HG03439 (cell line): ENCODE results near the gene SPPL2C.

Experiments
- ATAC-seq: cut with Tn5 transposase; IDR thresholded peaks from one replicate; pipeline ENCODE4 v1.9.1; 2021; ENCODE audit warnings: mild to moderate bottlenecking, moderate library complexity; ENCODE audit not compliant: unreplicated experiment

The SPPL2C gene

GRCh38 chr17:45874151-45874550, 29.5 kb downstream of the SPPL2C start:
- ATAC-seq: no peak

GRCh38 chr17:45876539-45876938, 31.9 kb downstream of the SPPL2C start:
- no peak for ATAC-seq

- ATAC-seq: no peak
Observed at GRCh38 chr17:45877467-45877866, 32.8 kb downstream of the SPPL2C start.

- no peak for ATAC-seq
Observed at GRCh38 chr17:45883063-45883462, 38.4 kb downstream of the SPPL2C start.

GRCh38 chr17:45886852-45887251, 42.2 kb downstream of the SPPL2C start:
- no peak for ATAC-seq

GRCh38 chr17:45888392-45888791, 43.7 kb downstream of the SPPL2C start:
- no peak for ATAC-seq

- no peak for ATAC-seq
Observed at GRCh38 chr17:45889579-45889978, 44.9 kb downstream of the SPPL2C start.

GRCh38 chr17:45893725-45894021, 49.0 kb downstream of the SPPL2C start:
- ATAC-seq: no peak

- ATAC-seq: peak; percentile 89
Observed at GRCh38 chr17:45894022-45894784, 49.5 kb downstream of the SPPL2C start, which contains the start of gene MAPT. Gene MAPT, plus strand, starts transcription at chr17:45894554. Its CDS starts 67,784 bp downstream, at chr17:45962338.

GRCh38 chr17:45895304-45895968, 50.8 kb downstream of the SPPL2C start:
- no peak for ATAC-seq

GRCh38 chr17:45895969-45896785, 51.5 kb downstream of the SPPL2C start:
- ATAC-seq: no peak
